Raji (cell line): ENCODE data around the gene RAB3GAP1.

Source experiments
- POLR2A ChIP-seq: IDR thresholded peaks from 2 replicates; pipeline ENCODE4 v1.6.1; 2011; ENCODE audit warnings: low read depth, low read length, control low read depth; ENCODE audit not compliant: insufficient read depth

The RAB3GAP1 gene

DNA sequence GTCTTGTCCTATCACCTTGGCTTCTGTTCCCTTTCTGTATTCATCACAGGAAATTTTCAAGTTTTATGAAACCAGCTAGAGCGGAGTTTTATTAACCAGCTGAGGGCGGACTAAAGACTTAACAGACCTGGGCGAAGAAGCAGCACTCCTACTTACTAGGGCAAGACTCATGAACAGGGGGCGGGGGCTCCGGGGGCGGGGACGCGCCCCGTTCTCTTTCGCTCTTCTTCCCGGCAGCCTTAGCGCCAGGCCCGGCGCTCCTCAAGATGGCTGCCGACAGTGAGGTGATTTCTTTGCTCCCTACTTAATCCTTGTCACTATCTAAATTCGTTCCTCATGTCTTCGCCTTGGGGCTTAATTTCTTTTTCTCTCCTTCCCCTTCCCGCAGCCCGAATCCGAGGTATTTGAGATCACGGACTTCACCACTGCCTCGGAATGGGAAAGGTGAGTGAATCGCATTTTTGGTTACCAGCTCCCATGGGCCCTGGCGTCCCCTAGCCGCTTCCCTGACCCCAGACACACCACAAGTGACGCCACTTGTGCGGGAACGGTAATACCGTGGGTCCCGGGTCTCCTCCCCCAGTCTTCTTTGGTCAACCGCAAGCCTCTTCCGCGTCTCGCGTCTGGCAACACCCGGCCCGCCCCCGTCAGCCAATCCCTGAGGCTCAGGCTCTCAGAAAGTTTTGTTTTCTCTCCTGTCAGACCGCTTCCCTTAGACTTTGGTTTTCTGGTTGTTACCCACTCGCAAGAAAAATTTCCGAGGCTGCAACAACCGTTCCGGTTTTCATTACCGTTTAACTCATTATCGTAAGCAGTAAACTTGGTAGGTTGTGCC lies at the start of gene RAB3GAP1:
Gene RAB3GAP1 (plus strand): TSS at position 251 of the 835 bp plus-strand sequence. CDS start 16 bp downstream, at position 267.
- peak; percentile 87 for TF ChIP-seq POLR2A

DNA sequence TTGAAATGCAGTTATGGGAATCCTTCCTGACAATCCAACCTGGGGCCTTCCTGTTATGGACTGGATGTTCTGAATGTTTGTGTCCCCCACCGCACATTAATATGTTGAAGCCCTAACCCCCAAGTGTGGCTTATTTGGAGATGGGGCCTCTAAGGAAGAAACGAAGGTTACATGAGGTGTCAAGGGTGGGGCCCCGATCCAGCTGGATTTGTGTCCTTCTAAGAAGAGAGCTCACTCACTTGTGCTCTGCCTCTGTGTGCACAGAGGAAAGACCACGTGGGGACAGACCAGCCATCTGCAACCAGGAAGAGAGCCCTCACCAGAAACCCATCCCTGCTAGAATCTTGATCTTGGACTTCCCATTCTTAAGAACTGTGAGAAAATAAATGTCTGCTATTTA lies 49.3 kb upstream of the RAB3GAP1 start:
- TF ChIP-seq POLR2A: no peak

DNA sequence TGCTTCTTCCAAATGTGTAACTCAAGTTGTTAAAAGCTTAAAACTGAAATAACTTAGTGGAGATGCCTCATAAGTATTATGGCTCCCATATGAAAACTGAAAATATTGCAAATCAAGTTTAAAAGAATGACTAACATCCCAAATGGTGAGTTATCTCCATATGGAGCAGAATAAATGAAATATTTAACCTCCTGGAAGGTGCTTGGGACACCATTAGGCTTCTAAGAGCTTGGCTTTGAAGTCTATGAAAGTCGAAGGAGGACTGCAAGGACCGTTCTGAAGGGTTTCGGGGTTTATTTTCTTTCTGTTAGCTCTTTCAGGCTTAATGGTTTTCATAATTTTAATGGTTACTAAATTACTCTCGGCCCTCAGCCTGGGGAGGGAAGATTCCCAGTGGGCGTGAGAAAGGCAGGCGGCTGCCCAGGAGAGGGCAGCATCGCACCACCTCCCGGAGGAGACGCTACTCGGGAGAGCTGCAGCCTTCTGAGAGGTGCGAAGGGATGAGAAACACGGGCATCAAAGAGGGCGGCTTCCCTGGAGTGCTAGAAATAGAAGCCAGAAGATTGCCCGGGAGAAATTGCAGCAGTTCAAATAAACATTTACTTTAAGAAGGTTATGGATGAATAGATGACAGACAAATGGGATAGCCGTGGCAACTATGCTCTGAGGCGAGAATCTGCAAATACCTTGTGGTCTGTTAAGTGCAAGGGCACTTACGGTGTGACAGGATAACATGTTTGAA lies 47.9 kb upstream of the RAB3GAP1 start:
- no peak for TF ChIP-seq POLR2A

DNA sequence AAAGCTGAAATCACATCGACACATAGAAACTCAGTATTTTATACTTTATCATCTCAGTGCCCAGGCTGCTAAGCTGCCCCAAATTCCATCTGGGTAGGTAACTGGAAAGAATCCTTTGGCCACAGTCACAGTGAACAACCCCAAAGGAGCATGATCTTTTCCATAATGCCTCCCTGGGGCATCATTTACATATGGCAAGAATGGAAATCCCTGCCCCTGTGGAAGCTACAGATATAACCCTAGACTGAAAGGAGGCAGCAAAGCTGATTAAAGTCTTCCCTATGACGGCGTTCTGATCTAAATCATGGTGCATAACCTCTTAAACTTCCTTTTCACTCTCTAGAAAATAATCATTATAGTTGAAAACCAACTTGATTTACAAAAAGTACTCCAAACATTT lies 46.3 kb upstream of the RAB3GAP1 start:
- TF ChIP-seq POLR2A: no peak

DNA sequence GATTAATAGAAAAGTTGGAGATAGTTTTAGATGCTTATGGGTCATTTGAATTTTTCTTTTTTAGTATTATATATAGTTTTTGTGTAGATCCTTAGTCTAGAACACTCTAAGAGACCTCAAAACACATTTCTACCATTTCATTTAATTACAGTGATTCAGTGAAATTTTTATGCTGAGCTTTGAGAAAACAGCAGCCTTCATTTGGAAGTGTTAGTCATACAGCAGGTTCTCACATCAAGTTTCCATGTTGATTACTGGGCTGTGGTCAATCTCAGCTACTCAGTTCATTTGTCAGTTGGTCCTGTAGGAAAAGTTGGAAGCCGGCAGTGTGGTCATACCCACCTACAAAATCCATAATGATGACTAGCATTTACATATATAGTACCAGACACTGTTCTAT lies 42.8 kb upstream of the RAB3GAP1 start:
- TF ChIP-seq POLR2A: no peak

DNA sequence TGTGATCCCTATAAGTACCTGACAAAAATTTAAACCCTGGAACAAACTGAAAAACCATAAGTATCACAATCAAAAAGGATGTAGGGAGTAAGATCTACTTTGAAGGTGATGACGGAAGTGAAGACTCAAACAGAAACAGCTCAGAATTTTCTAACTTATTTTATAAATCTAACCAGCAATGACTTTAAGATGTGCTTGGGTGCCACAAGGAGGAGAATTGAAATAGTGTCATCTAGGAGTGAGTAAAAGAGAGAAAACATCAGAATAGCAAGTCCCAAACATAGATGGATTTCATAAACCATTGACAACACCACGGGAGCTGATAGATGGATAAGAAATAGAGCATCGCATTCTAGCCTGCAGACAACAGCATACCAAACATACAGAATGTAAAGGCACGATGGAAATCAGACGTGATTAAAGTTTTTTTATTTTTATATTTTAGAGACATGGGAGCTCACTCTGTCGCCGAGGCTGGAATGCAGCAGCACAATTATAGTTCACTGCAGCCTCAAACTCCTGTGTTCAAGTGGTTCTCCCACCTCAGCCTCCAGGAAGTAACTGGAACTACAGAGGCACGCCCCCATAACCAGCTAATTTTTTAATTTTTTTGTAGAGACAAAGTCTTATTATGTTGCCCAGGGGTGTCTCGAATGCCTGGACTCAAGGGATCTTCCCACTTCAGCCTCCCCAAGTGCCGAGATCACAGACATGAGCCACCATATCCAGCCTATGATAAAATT lies 41.7 kb upstream of the RAB3GAP1 start:
- no peak for TF ChIP-seq POLR2A

DNA sequence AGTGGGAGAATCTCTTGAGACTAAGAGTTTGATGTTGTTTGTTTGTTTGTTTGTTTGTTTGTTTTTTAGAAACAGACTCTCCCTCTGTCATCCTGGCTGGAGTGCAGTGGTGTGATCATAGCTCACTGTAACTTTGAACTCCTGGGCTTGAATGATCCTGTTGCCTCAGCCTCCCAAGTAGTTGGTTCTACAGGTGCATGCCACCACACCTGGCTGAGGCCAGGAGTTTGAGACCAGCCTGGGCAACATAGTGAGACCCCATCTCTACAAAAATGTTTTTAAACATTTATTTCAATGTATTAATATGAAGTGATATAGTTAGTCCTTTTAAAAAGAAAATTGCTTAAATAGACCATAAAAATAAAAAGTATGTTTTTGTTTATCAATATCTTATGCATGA lies 40.5 kb upstream of the RAB3GAP1 start:
- no peak for TF ChIP-seq POLR2A

DNA sequence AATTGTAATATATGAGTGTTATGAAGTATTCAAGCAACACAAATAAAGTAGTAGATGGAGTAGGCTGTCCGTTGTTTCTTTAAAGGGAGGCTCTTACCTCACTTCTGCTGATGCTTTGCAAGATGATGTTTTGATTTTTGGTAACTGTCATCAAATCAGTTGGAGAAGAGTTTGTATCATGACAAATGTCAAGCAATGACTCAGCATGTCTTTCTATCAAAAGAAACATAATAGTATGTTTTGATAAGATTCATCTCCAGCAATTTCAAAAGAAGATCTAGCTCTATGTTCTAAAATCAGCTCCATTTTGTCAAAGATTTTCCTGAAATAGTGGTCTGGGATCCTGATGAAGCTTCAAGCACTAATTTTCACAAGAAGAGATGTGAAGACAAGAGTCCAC lies 30.5 kb upstream of the RAB3GAP1 start:
- TF ChIP-seq POLR2A: no peak

DNA sequence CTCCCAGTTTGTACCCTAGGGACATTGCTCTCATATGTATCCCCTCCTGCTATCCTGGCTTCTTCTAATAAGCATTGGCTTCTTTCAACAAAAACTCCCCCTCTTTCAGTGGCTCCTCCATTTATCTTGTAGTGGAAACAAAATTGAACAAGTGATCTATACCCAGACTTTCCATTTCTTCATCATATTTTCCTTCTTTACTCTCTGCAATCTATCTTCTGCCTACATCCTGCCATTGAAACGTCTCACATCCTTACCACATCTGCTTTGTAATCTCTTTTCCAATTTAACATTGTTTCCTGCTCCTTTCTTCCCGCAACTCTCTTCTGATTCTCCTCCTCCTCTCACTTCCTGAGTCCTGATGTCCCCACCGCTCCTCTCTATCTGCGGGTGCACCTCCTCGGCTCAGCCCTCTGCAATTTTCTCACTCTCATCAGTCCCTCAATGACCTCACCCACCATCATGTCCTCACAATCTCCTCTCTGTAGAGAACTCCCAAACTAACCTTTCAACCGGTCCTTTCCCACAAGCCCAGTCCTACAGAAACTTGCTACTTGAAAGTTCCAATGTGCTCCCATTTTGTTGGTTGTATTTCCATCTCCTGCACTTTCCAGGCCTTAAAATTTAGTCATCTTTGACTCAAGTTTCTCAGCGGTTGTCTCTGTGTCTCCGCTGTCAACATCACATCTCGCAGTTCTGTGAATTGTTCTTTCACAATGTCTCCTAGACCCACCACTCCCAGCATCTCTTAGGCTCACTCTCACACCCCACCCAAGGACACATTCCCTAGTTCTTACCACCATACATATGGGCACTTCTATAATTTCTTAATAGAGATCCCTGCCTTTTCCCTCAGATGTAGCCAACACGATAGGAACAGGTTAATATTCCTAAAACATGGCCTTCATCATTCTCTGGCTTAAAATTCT lies 28.9 kb upstream of the RAB3GAP1 start:
- no peak for TF ChIP-seq POLR2A

DNA sequence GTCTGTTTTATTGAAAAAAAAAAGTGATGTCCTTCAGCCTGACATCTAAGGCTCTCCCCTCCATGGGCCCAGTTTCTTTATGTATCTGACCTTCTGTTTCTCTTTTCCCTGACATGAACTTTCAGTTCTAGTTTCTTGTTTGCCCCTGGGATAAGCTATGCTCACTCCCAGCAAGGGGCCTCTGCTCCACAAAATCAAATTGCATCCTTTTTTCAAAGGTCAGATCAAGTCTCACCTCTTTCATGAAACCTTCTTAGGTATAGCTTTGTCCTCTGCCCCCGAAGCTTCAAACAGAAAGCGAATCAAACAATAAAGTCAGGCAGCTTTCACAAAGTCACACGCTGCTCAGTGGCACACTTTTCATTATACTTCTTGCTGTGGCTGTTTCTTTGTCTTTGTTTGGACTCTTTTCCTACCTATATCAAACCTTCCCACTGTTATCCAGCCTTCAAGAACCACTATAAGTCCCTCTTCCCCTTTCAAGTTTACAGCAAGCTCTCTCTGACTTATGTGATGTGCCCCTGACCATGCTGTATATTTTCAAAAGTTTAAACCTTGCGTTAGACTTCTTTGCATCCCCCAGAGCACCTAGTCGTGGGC lies 28.1 kb upstream of the RAB3GAP1 start:
- TF ChIP-seq POLR2A: no peak

DNA sequence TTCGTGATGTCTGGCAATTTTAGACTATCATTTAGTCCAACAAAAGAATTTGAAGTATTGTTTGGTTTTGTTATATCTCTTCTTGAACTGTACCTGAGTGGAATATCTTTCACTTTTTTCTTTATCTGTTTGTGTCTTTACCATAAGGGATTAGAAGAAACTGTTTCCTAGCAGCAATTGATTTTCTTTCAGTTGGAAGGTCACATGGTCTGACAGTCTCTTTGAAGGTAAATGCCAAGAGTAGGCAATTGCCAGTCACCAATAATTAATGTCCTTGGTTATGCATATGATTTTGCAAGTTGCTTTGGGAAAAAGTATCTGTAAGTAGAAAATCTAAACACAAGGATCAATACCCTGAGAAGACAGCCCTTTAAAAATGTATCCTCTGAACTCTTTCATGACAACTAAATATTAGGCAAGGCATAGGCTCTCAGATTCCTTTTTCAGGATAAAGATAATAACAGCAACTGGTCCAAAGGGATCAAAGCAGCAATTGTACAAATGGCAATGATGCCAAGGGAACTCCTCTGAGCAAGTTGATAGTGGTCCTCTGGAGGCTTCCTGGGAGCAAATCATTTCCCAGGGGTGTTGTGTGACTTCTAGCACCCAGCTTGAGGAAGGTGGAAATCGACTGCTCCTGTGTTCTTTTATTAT lies 22.5 kb upstream of the RAB3GAP1 start:
- no peak for TF ChIP-seq POLR2A

DNA sequence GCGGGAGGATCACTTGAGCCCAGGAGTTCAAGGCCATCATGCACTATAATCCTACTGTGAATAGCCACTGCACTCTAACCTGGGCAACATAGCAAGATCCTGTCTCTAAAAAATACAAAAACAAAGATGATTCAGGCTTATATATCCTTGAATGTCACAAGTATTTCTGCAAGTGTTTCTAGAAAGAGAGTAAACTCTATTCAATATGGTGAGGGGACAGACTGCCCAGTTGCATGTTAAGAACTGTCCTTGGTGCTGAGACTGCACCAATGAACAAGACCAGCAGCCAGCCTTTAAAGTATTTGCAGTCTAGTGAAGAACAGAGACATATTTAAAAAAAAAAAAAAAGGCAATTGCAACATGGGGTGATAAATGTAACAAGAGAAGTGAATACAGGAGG lies 21.3 kb upstream of the RAB3GAP1 start:
- TF ChIP-seq POLR2A: no peak

DNA sequence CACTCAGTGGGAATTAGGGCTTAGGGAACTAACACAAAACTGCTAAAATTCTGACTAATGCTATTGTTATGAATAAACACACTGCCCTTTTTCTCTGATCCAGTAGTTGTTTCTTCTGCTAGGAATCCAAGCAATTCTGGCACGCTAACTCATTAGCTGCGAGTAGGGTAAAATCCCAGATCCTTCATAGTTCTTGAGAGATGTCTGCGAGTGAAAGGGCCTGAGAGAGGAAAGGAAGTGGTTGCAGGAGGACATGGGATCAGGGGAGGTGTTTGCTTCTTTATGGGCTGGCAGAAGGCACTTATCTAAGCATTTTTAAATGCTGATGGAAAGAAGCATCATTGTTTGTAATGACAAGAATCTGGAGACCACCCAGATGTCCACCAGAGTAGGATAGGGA lies 14.3 kb upstream of the RAB3GAP1 start:
- no peak for TF ChIP-seq POLR2A

DNA sequence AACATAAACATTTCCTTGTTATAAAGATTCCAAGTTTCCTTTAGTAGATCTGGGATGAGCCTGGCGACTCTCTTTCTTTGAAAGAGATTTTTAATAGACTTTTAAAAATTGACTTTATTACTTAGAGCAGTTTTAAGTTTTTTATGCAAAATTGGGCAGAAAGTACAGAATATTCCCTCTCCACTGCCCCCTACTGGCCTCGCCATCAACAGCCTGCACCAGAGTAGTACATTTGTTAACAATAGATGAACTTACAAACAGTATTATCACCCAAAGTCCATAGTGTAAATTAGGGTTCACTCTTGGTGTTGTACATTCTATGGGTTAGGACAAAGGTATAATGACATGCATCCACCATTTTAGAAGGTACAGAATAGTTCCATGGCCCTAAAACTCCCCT lies 8.7 kb upstream of the RAB3GAP1 start:
- TF ChIP-seq POLR2A: no peak

DNA sequence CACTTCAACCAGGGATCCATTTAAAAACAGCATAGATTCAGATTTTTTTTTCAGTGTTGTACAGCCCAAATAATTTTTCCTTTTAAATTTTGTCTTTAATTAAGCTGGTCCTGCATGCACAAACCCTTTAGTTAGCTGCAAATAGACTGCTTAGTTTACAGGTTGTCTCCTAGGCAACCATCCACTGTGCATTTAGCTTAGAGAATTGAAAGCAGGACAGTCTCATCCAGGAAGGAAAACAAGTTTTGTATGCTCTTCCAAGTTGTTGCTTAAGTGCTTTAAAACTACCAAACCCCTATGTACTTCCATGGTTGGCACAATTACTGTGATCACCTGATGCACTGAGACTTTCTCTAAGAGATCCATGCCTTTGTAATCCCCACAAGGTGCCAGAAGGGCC lies 4.8 kb upstream of the RAB3GAP1 start, which contains the start of gene MAP3K19:
Gene MAP3K19 (minus strand): TSS at position 148 of the 400 bp plus-strand sequence. CDS start 22,800 bp downstream, outside the sequence.
- TF ChIP-seq POLR2A: no peak
